ENCODE measurements around the gene SHISA6. TPM values are rescaled to one million over a fixed set of nuclear protein-coding genes. Genes with fewer than 3 reads are reported as not detected.

Gene SHISA6
- total RNA-seq, 1 experiment from 2014 or later, result 2.9 TPM

- no peaks in the 10 kb centered on the region for H3K79me2 ChIP-seq (ENCODE audit: insufficient read depth, low read length)
- H4K20me1 ChIP-seq (ENCODE audit: control insufficient read depth, insufficient read depth, insufficient read length), result no peaks in the 10 kb centered on the region
- H2BK20ac ChIP-seq (ENCODE audit: low read depth, low read length, poor library complexity, severe bottlenecking), result no peak overlapping the region
- DNase-seq, result no peak
- no peak overlapping the region for H3K14ac ChIP-seq (ENCODE audit: insufficient read depth, low read length)
- no peaks in the 10 kb centered on the region for H3K79me1 ChIP-seq (ENCODE audit: insufficient read depth, low read depth, low read length, poor library complexity, severe bottlenecking)
- H3K4me1 Mint-ChIP-seq, result peaks cover 25 to 40% of the 10 kb centered on the region in 2 experiments
- no peak overlapping the region for H2BK12ac ChIP-seq (ENCODE audit: insufficient read length, low read depth, low read length)
- no peak overlapping the region for H3K18ac ChIP-seq (ENCODE audit: insufficient read length, low read depth, low read length)
- H3K23ac ChIP-seq (ENCODE audit: insufficient read length, low read depth, low read length), result no peak overlapping the region
- H3K36me3 Mint-ChIP-seq (ENCODE audit: insufficient read depth in 1 of 3, low read depth in 3 of 3), result no peaks in the 10 kb centered on the region; a peak in 1 of 7 replicates
- TF ChIP-seq, protein P1, sequence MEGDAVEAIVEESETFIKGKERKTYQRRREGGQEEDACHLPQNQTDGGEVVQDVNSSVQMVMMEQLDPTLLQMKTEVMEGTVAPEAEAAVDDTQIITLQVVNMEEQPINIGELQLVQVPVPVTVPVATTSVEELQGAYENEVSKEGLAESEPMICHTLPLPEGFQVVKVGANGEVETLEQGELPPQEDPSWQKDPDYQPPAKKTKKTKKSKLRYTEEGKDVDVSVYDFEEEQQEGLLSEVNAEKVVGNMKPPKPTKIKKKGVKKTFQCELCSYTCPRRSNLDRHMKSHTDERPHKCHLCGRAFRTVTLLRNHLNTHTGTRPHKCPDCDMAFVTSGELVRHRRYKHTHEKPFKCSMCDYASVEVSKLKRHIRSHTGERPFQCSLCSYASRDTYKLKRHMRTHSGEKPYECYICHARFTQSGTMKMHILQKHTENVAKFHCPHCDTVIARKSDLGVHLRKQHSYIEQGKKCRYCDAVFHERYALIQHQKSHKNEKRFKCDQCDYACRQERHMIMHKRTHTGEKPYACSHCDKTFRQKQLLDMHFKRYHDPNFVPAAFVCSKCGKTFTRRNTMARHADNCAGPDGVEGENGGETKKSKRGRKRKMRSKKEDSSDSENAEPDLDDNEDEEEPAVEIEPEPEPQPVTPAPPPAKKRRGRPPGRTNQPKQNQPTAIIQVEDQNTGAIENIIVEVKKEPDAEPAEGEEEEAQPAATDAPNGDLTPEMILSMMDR (conservative IDR thresholded peaks at IDR 0.05), result no peak
- no peak overlapping the region for H2AK5ac ChIP-seq (ENCODE audit: insufficient read length, low read length)
- peak overlapping the region in 1 of 3 experiments; percentile 3; a peak in 2 of 7 replicates for H3K27ac Mint-ChIP-seq
- H3K4ac ChIP-seq (ENCODE audit: low read depth, low read length), result no peak overlapping the region
- peak overlapping the region in 1 of 2 experiments; percentile 35; a peak in 3 of 5 replicates for H3K4me3 Mint-ChIP-seq
- H3K9me3 Mint-ChIP-seq, result no peaks in the 10 kb centered on the region
- no peaks in the 10 kb centered on the region for H3K23me2 ChIP-seq (ENCODE audit: insufficient read length, low read depth, low read length, poor library complexity, severe bottlenecking)
- no peak overlapping the region for H2BK5ac ChIP-seq (ENCODE audit: insufficient read length, low read length)
- H3T11ph ChIP-seq (ENCODE audit: low read length), result no peak overlapping the region
- no peak overlapping the region for H2AFZ ChIP-seq (ENCODE audit: low read length)
- no peaks in the 10 kb centered on the region for H3K9me3 ChIP-seq (ENCODE audit: control insufficient read depth, low read depth, low read length)
- H3K27me3 ChIP-seq (ENCODE audit: insufficient read depth, low read length), result no peaks in the 10 kb centered on the region
- H3K56ac ChIP-seq (ENCODE audit: insufficient read length, low read depth, low read length), result no peak overlapping the region
- H2BK15ac ChIP-seq (ENCODE audit: low read depth, low read length), result no peak overlapping the region
- no peak overlapping the region for H4K8ac ChIP-seq (replicated peaks; ENCODE audit: insufficient read length, low read depth, low read length)
- peaks cover 2% of the 10 kb centered on the region; the same call in 1 of the 2 replicates for H3K27me3 Mint-ChIP-seq (ENCODE audit: low read depth)
- no peak overlapping the region for H4K5ac ChIP-seq (ENCODE audit: insufficient read length, low read depth, low read length)
- no CpG with 5 or more reads among the region's 15 CpGs for WGBS (ENCODE audit: extremely low coverage, insufficient read length, low lambda C conversion rate)
- no peak overlapping the region for H4K91ac ChIP-seq (ENCODE audit: insufficient read length, low read depth, low read length)
- no peak overlapping the region for H2BK120ac ChIP-seq (ENCODE audit: low read depth, low read length, poor library complexity, severe bottlenecking)
- H3K9ac ChIP-seq (ENCODE audit: extremely low read depth, insufficient read length, low read length), result no peak overlapping the region
- H3K27ac ChIP-seq (ENCODE audit: insufficient read length, low read depth, low read length), result no peak overlapping the region
- H3K4me2 ChIP-seq (ENCODE audit: insufficient read depth, insufficient read length, low read length), result no peak overlapping the region
- H3K4me1 ChIP-seq (ENCODE audit: insufficient read depth, low read length), result peaks cover 5% of the 10 kb centered on the region; the same call in 1 of the 2 replicates
These were observed 90.8 kb downstream of the SHISA6 start for GRCh38 chr17:11331547-11332513.
